Heart left ventricle (tissue), 16 donors: ENCODE measurements around the gene C16orf86. TPM values are rescaled to one million over a fixed set of nuclear protein-coding genes. Genes with fewer than 3 reads are reported as not detected.
A peak's percentile ranks its signal among the peaks of the same experiment; 100 is the strongest.

Experiments used
- ATAC-seq, 4 donors: fragments of 200-7000 bp; cut with Tn5 transposase; one replicate each; pipeline ENCODE4 v1.9.1; 2020 to 2022; ENCODE audit warnings: moderate library complexity in 4 of 4, mild to moderate bottlenecking in 3 of 4, moderate number of reproducible peaks in 1 of 4
- DNase-seq, 5 donors: peaks; one replicate each; pipeline ENCODE4 v3.0.0-alpha.2; 2020
- H3K27ac ChIP-seq, 12 donors: fragments of 200-600 bp; sonication (generic) in 4 of 12; one replicate each; pipeline versions ENCODE4 v1.5.0 to v1.8.0; 2016 to 2022; ENCODE audit warnings: mild to moderate bottlenecking in 2 of 12
- H3K27me3 ChIP-seq, 9 donors: fragments of 200-600 bp; sonication (generic) in 2 of 9; one replicate each; pipeline versions ENCODE4 v1.5.1 to v1.8.0; 2016 to 2022; ENCODE audit warnings: mild to moderate bottlenecking in 3 of 9
- H3K36me3 ChIP-seq, 9 donors: fragments of 200-600 bp; sonication (generic) in 2 of 9; one replicate each; pipeline versions ENCODE4 v1.5.0 to v1.8.0; 2018 to 2022; ENCODE audit warnings: mild to moderate bottlenecking in 2 of 9
- H3K4me1 ChIP-seq, 12 donors: fragments of 200-600 bp; sonication (generic) in 4 of 12; one replicate each; pipeline versions ENCODE4 v1.5.0 to v1.8.0; 2016 to 2022; ENCODE audit warnings: mild to moderate bottlenecking in 3 of 12
- H3K4me3 ChIP-seq, 12 donors: fragments of 200-600 bp; sonication (generic) in 4 of 12; one replicate each; pipeline versions ENCODE4 v1.5.0 to v1.8.0; 2017 to 2022; ENCODE audit warnings: mild to moderate bottlenecking in 9 of 12, moderate library complexity in 4 of 12
- H3K9me3 ChIP-seq, 12 donors: fragments of 200-600 bp; sonication (generic) in 4 of 12; one replicate each; pipeline versions ENCODE4 v1.5.0 to v1.8.0; 2016 to 2022; ENCODE audit warnings: mild to moderate bottlenecking in 1 of 12
- CTCF ChIP-seq, 12 donors: fragments of 200-600 bp; sonication (generic) in 4 of 12; IDR thresholded peaks; one replicate each; pipeline versions ENCODE4 v1.5.0 to v1.8.0; 2018 to 2022; ENCODE audit warnings: antibody characterized with exemption in 12 of 12, mild to moderate bottlenecking in 5 of 12
- POLR2A ChIP-seq, 2 donors: fragments of 450-650 bp; IDR thresholded peaks; one replicate each; pipeline ENCODE4 v1.6.1; 2017; ENCODE audit warnings: antibody characterized with exemption in 2 of 2, mild to moderate bottlenecking in 2 of 2, moderate library complexity in 2 of 2
- WGBS, 4 donors: extraction: QIAGEN DNeasy Blood & Tissue Kit in 2 of 4; methylation state at CpG; one replicate each; pipeline versions ENCODE4 v1.1.5 to v1.1.7; 2013 to 2018; 5-methylcytosine and 5-hydroxymethylcytosine counted together
- intact Hi-C, 10 donors: fragments of 100-400 bp; cut with DNase I; formaldehyde crosslinking; loops; one replicate each; pipeline versions ENCODE4 v1.11.1 to v1.14.2; 2022
- polyA plus RNA-seq, 2 donors: library from polyadenylated mRNA; stranded (reverse); fragments of 200-250 nt; gene quantifications; one replicate each; pipeline ENCODE4 v1.2.3, GENCODE V29; 2013
- total RNA-seq, 9 donors: library from RNA; depleted of rRNA in 2 of 9; stranded (reverse); fragments of >200 nt in 2 of 9; fragmentation: NEBNext Ultra II Directional in 3 of 9; extraction: Animal tissue kit (Norgen Biotek cat#: 25700) in 3 of 9; gene quantifications; one replicate each; pipeline versions ENCODE4 v1.1.0 to v1.2.4, GENCODE V29; 2016 to 2023
- donor health status: ischemic (EF 13 %, LVEDD 7.1; RV severe dilation, severe dysfunction).
- donor health status: healthy with polysubstance abuse.
- donor health status: DM: no; HTN: yes; CAD: no.
- donor health status: DM: no; HTN: no; CAD: no.
- donor health status: ischemic (EF 25% LVEDD 6.9; RV normal size, moderate dysfunction).
- donor health status: ischemic (EF 25% LVEDD 5.7; RV mildly dilated, moderate dysfunction).
- donor health status: healthy.
- donor health status: DM: yes; HTN: yes; CAD: no.
- donor health status: ischemic (EF 35%, LVEDD 5.7; RV mildly dilated, moderate dysfunction).
- donor health status: nonischemic (EF 11% LVEDD 7.7; RV severe dilation, severe dysfunction).
- donor health status: DM: yes; HTN: yes; CAD: no.
- donor health status: PGD.
- donor health status: ischemic (EF 29% LVEDD 5.4; RV normal size, mild dysfunction).
- donor health status: nonischemic (EF 23%, LVEDD 6.1; RV moderate dilation, normal function).

Gene C16orf86
- total and polyA plus RNA-seq, 11 donors: 2.1 to 11.6 (median 4.3) TPM

- peaks cover 19 to 82% (median 58%) of the 10 kb centered on the region in 9 donors for H3K27me3 ChIP-seq
- H3K9me3 ChIP-seq: no peaks in the 10 kb centered on the region
- intact Hi-C loops: loop anchor here in 3 of 10 donors (5.0 to 10.0 kb wide), 2 partner anchors 103 to 126 kb away; no protein-coding TSS in a partner anchor
- DNase-seq (no peak), ATAC-seq (no peak)
- 16 to 51% (median 26%) methylated on average over 15 to 65 of the region's 65 CpGs for WGBS, 4 donors
- no peak overlapping the region for H3K27ac ChIP-seq
- TF ChIP-seq CTCF (IDR thresholded peaks at IDR 0.05) (no peak), POLR2A (IDR thresholded peaks at IDR 0.05) (no peak)
- H3K36me3 ChIP-seq: no peaks in the 10 kb centered on the region
- peaks cover 0 to 37% (median 8%) of the 10 kb centered on the region in 12 donors for H3K4me1 ChIP-seq
- H3K4me3 ChIP-seq: no peak overlapping the region
These were observed 18.4 kb upstream of the C16orf86 start for GRCh38 chr16:67648088-67648763.

GRCh38 chr16:67648764-67649407 lies 17.7 kb upstream of the C16orf86 start:
- no peak for DNase-seq
- Histone ChIP-seq H3K4me1 (peaks cover 0 to 44% (median 14%) of the 10 kb centered on the region in 12 donors), H3K36me3 (no peaks in the 10 kb centered on the region), H3K27ac (no peak overlapping the region), H3K4me3 (no peak overlapping the region), H3K27me3 (peaks cover 26 to 89% (median 62%) of the 10 kb centered on the region in 9 donors), H3K9me3 (no peaks in the 10 kb centered on the region)
- no peak for ATAC-seq
- no peak for TF ChIP-seq POLR2A (IDR thresholded peaks at IDR 0.05)
- TF ChIP-seq CTCF (IDR thresholded peaks at IDR 0.05): no peak
- intact Hi-C loops: loop anchor here in 3 of 10 donors (5.0 to 10.0 kb wide), 2 partner anchors 104 to 127 kb away; no protein-coding TSS in a partner anchor
- 46 to 54% (median 50%) methylated on average over 29 to 35 of the region's 35 CpGs for WGBS, 4 donors

- ATAC-seq: peak; percentile 19 to 56 (median 33)
- H3K4me1 ChIP-seq: peaks cover 0 to 44% (median 13%) of the 10 kb centered on the region in 12 donors
- H3K27me3 ChIP-seq: peaks cover 32 to 91% (median 68%) of the 10 kb centered on the region in 9 donors
- DNase-seq: no peak
- H3K9me3 ChIP-seq: no peaks in the 10 kb centered on the region
- intact Hi-C loops: loop anchor here in 3 of 10 donors (5.0 to 10.0 kb wide), 2 partner anchors 105 to 127 kb away; no protein-coding TSS in a partner anchor
- no peak overlapping the region for H3K4me3 ChIP-seq
- 14 to 36% (median 23%) methylated on average over 27 to 34 of the region's 34 CpGs for WGBS, 4 donors
- H3K27ac ChIP-seq: no peak overlapping the region
- no peaks in the 10 kb centered on the region for H3K36me3 ChIP-seq
- no peak for TF ChIP-seq POLR2A (IDR thresholded peaks at IDR 0.05)
- no peak for TF ChIP-seq CTCF (IDR thresholded peaks at IDR 0.05)
These were observed 17.1 kb upstream of the C16orf86 start for GRCh38 chr16:67649494-67649931.

GRCh38 chr16:67650023-67650422 lies 16.6 kb upstream of the C16orf86 start:
- Histone ChIP-seq H3K36me3 (no peaks in the 10 kb centered on the region), H3K27ac (no peak overlapping the region), H3K27me3 (peaks cover 33 to 91% (median 69%) of the 10 kb centered on the region in 9 donors), H3K4me1 (peaks cover 0 to 39% (median 9%) of the 10 kb centered on the region in 12 donors), H3K9me3 (no peaks in the 10 kb centered on the region), H3K4me3 (no peak overlapping the region)
- intact Hi-C loops: loop anchor here in 2 of 10 donors (5.0 kb wide), 2 partner anchors 83 to 128 kb away; no protein-coding TSS in a partner anchor
- ATAC-seq (no peak), DNase-seq (no peak)
- 63 to 71% (median 64%) methylated on average over 8 of the region's 8 CpGs for WGBS, 4 donors
- no peak for TF ChIP-seq POLR2A (IDR thresholded peaks at IDR 0.05)
- TF ChIP-seq CTCF (IDR thresholded peaks at IDR 0.05): no peak
